ENCODE results near the gene KRTAP12-1.

DNA sequence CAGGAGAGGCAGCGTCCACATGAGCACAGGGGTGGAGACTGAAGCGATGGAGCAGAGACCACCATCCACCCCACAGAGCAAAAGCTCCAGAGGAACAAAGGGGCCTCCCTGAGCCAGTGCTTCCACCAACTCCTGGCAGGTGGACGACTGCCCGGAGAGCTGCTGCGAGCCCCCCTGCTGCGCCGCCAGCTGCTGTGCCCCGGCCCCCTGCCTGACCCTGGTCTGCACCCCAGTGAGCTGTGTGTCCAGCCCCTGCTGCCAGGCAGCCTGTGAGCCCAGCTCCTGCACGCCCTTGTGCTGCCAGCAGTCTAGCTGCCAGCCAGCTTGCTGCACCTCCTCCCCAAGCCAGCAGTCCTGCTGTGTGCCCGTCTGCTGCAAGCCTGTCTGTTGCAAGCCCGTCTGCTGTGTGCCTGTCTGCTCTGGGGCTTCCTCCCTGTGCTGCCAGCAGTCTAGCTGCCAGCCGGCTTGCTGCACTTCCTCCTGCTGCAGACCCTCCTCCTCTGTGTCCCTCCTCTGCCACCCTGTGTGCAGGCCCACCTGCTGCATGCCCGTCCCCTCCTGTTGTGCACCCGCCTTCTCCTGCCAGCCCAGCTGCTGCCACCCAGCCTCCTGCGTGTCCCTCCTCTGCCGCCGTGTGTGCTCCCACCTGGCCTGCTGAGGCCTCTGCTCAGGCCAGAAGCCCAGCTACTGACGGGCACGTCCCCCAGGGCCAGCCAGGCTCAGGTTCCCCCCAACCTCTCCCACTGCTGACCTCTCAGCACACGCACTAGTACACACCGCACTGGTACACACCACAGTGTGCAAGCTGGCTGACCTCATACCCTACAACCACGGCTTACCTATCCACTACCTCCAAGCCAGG lies 20.4 kb upstream of the KRTAP12-1 start:
- TF ChIP-seq CTCF (conservative IDR thresholded peaks at IDR 0.05; ENCODE audit: low read length) (no peak), EZH2phosphoT487 (IDR thresholded peaks at IDR 0.05; ENCODE audit: borderline replicate concordance, low read depth, low read length) (no peak)

Measured in OCI-LY7 (cell line).